ENCODE data around the gene ZFP91.

- TF ChIP-seq REST (IDR thresholded peaks at IDR 0.05; ENCODE audit: low read depth, low read length) (no peak), CTCF (IDR thresholded peaks at IDR 0.05) (no peak), GABPA (IDR thresholded peaks at IDR 0.05; ENCODE audit: low read depth) (no peak)
These were observed 58.5 kb downstream of the ZFP91 start for GRCh38 chr11:58637371-58637770.
